GM12878 (cell line): ENCODE measurements around the gene RAB30. TPM values are rescaled to one million over a fixed set of nuclear protein-coding genes. Genes with fewer than 3 reads are reported as not detected.

Experiments
- CEBPB ChIP-seq, 2 experiments: fragments of 150-350 bp in 1 of 2; IDR thresholded peaks; 2 replicates each; pipeline ENCODE4 v1.6.1; 2012 to 2014; ENCODE audit warnings: low read depth in 2 of 2, low read length in 2 of 2, borderline replicate concordance in 1 of 2, inconsistent platforms in 1 of 2
- E2F4 ChIP-seq: IDR thresholded peaks from 2 replicates; pipeline ENCODE4 v1.6.1; 2012; ENCODE audit warnings: low read depth, low read length, improper control_type of control experiment
- ELK1 ChIP-seq: IDR thresholded peaks from 2 replicates; pipeline ENCODE4 v1.6.1; 2012; ENCODE audit warnings: low read depth, low read length, improper control_type of control experiment
- EP300 ChIP-seq, 2 experiments: fragments of 150-350 bp in 1 of 2; IDR thresholded peaks; 2 replicates each; pipeline ENCODE4 v1.6.1; 2011 to 2012; ENCODE audit warnings: low read depth in 2 of 2, low read length in 2 of 2, borderline replicate concordance in 1 of 2, improper control_type of control experiment in 1 of 2, inconsistent platforms in 1 of 2; ENCODE audit not compliant: control insufficient read depth in 1 of 2
- ETV6 ChIP-seq, 2 experiments: fragments of 450-650 bp in 1 of 2; IDR thresholded peaks in 1 of 2; conservative IDR thresholded peaks in 1 of 2; 2 replicates each; pipeline ENCODE4 v1.6.1; 2014; ENCODE audit warnings: antibody characterized with exemption in 1 of 2, borderline replicate concordance in 1 of 2, low read depth in 1 of 2, mild to moderate bottlenecking in 1 of 2, moderate library complexity in 1 of 2
- EZH2 ChIP-seq: IDR thresholded peaks from 2 replicates; pipeline ENCODE4 v1.6.1; 2012; ENCODE audit warnings: low read depth, mild to moderate bottlenecking, control low read depth, inconsistent platforms, low read length, borderline replicate concordance; ENCODE audit not compliant: control insufficient read depth
- IKZF2 ChIP-seq, 2 experiments: fragments of 450-650 bp; IDR thresholded peaks; 2 replicates each; pipeline ENCODE4 v1.6.1; 2017; ENCODE audit warnings: mild to moderate bottlenecking in 2 of 2, moderate library complexity in 2 of 2
- LARP7 ChIP-seq: fragments of 450-650 bp; IDR thresholded peaks from 2 replicates; pipeline ENCODE4 v1.6.1; 2017; ENCODE audit warnings: mild to moderate bottlenecking
- NFIC ChIP-seq: IDR thresholded peaks from 2 replicates; pipeline ENCODE4 v1.6.1; 2012; ENCODE audit warnings: low read depth, mild to moderate bottlenecking, inconsistent platforms, low read length, moderate library complexity
- NKRF ChIP-seq: fragments of 450-650 bp; conservative IDR thresholded peaks from 2 replicates; pipeline ENCODE4 v1.6.1; 2017; ENCODE audit warnings: mild to moderate bottlenecking, moderate library complexity
- RAD51 ChIP-seq: fragments of 450-650 bp; IDR thresholded peaks from 2 replicates; pipeline ENCODE4 v1.6.1; 2016; ENCODE audit warnings: moderate library complexity, mild to moderate bottlenecking, inconsistent platforms
- RBBP5 ChIP-seq: fragments of 200-600 bp; sonication (generic); conservative IDR thresholded peaks from 2 replicates; pipeline ENCODE4 v1.6.1; 2016
- RCOR1 ChIP-seq: conservative IDR thresholded peaks from 2 replicates; pipeline ENCODE4 v1.6.1; 2012; ENCODE audit warnings: low read depth, low read length, improper control_type of control experiment
- RUNX3 ChIP-seq: IDR thresholded peaks from 2 replicates; pipeline ENCODE4 v1.6.1; 2012; ENCODE audit warnings: low read length, inconsistent platforms
- SIN3A ChIP-seq: IDR thresholded peaks from 2 replicates; pipeline ENCODE4 v1.6.1; 2012; ENCODE audit warnings: low read depth, low read length, improper control_type of control experiment
- SREBF1 ChIP-seq: IDR thresholded peaks from 2 replicates; pipeline ENCODE4 v1.6.1; 2012; ENCODE audit warnings: mild to moderate bottlenecking, low read length
- SREBF2 ChIP-seq: IDR thresholded peaks from 2 replicates; pipeline ENCODE4 v1.6.1; 2012; ENCODE audit warnings: mild to moderate bottlenecking, low read length
- SUPT20H ChIP-seq: IDR thresholded peaks from 2 replicates; pipeline ENCODE4 v1.6.1; 2011; ENCODE audit warnings: low read depth, mild to moderate bottlenecking, low read length, moderate library complexity, borderline replicate concordance; ENCODE audit not compliant: control insufficient read depth
- TAF1 ChIP-seq: IDR thresholded peaks from 2 replicates; pipeline ENCODE4 v1.6.1; 2011; ENCODE audit warnings: mild to moderate bottlenecking, low read depth, low read length, borderline replicate concordance
- ZBTB4 ChIP-seq: fragments of 450-650 bp; formaldehyde crosslinking; IDR thresholded peaks from 2 replicates; pipeline ENCODE4 v1.4.0; 2022; ENCODE audit warnings: mild to moderate bottlenecking, moderate library complexity
- ZNF207 ChIP-seq: fragments of 450-650 bp; IDR thresholded peaks from 2 replicates; pipeline ENCODE4 v1.6.1; 2014; ENCODE audit warnings: antibody characterized with exemption, mild to moderate bottlenecking, borderline replicate concordance
- ZNF24 ChIP-seq: fragments of 450-650 bp; IDR thresholded peaks from 2 replicates; pipeline ENCODE4 v1.6.1; 2017; ENCODE audit warnings: antibody characterized with exemption, mild to moderate bottlenecking
- ZZZ3 ChIP-seq: IDR thresholded peaks from 2 replicates; pipeline ENCODE4 v1.6.1; 2011; ENCODE audit warnings: low read depth; ENCODE audit not compliant: control insufficient read depth, insufficient read length
- polyA plus RNA-seq, 11 experiments: library from polyadenylated mRNA; depleted of rRNA in 4 of 11; unstranded in 6 of 11; stranded (reverse) in 5 of 11; fragments of >200 nt; fragmentation: Nextera tagmentation in 4 of 11; fragmentation: Illumina TruSeq in 1 of 11; extraction: Ambion mirVana in 4 of 11; extraction: Trizol in 1 of 11; gene quantifications; 1 replicate in 1 of 11; 2 replicates in 10 of 11; pipeline versions ENCODE4 v1.2.1 to v1.2.3, GENCODE V29; 2011 to 2016; ENCODE audit warnings: inconsistent platforms in 2 of 11, missing spikeins in 2 of 11, low read depth in 1 of 11
- total RNA-seq, 4 experiments: library from RNA; depleted of rRNA in 3 of 4; stranded (reverse); fragments of >200 nt in 3 of 4; fragmentation: Illumina TruSeq in 1 of 4; extraction: Trizol in 1 of 4; gene quantifications; 2 replicates each; pipeline versions ENCODE4 v1.2.1 to v1.2.3, GENCODE V29; 2013 to 2021
- TF ChIP-seq, protein P1 (sequence below): IDR thresholded peaks from 2 replicates; pipeline ENCODE4 v1.6.1; 2012; ENCODE audit warnings: low read depth, low read length, improper control_type of control experiment

The RAB30 gene
- total and polyA plus RNA-seq, 10 of the 15 experiments (the other 5 are each of a cell fraction or from before 2014, with no cell fraction given): 9.8 to 26.7 (median 19.2) TPM

- TF ChIP-seq ZBTB4 (CRISPR knock-in tag) (no peak), EP300 (IDR thresholded peaks at IDR 0.05; ENCODE audit: borderline replicate concordance in 1 of 2, control insufficient read depth in 1 of 2, low read depth in 2 of 2, low read length in 2 of 2) (0 out of 4 replicates have a peak, but pooled peaks of 1 of the 2 experiments have one; percentile 14), SUPT20H (no peak), ELK1 (no peak), ZNF207 (no peak), IKZF2 (IDR thresholded peaks at IDR 0.05) (peak; percentile 22 to 48; a peak in 1 of 4 replicates), TAF1 (no peak), EZH2 (no peak), CEBPB (IDR thresholded peaks at IDR 0.05; ENCODE audit: borderline replicate concordance in 1 of 2, low read depth in 2 of 2, low read length in 2 of 2) (0 out of 4 replicates have a peak, but pooled peaks of 1 of the 2 experiments have one; percentile 32), SIN3A (no peak), NKRF (no peak), RUNX3 (peak; percentile 70), E2F4 (no peak), RBBP5 (no peak), ZZZ3 (no peak), SREBF1 (no peak), NFIC (peak; percentile 47; the same call in 1 of the 2 replicates), ETV6 (conservative IDR thresholded peaks at IDR 0.05 in 1 of 2, IDR thresholded peaks at IDR 0.05 in 1 of 2; ENCODE audit: borderline replicate concordance in 1 of 2, low read depth in 1 of 2) (0 out of 4 replicates have a peak, but pooled peaks of 1 of the 2 experiments have one; percentile 28), LARP7 (no peak), ZNF24 (no peak), RCOR1 (no peak), RAD51 (0 out of 2 replicates have a peak, but pooled peaks have one; percentile 15), SREBF2 (no peak)
- TF ChIP-seq, protein P1, sequence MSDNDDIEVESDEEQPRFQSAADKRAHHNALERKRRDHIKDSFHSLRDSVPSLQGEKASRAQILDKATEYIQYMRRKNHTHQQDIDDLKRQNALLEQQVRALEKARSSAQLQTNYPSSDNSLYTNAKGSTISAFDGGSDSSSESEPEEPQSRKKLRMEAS: no peak
These were observed 17.7 kb downstream of the RAB30 start (continued) for GRCh38 chr11:83054001-83054400.
